HepG2 (cell line): ENCODE measurements around the gene DTYMK. TPM values are rescaled to one million over a fixed set of nuclear protein-coding genes. Genes with fewer than 3 reads are reported as not detected.

ENCODE experiments used
- CERS6 ChIP-seq: sonication (generic); formaldehyde crosslinking; IDR thresholded peaks from 2 replicates; pipeline ENCODE4 v1.5.0; 2020; ENCODE audit warnings: missing genetic modification reagents
- FOXM1 ChIP-seq: sonication (generic); formaldehyde crosslinking; IDR thresholded peaks from 2 replicates; pipeline ENCODE4 v1.5.0; 2020; ENCODE audit warnings: missing genetic modification reagents
- PRDM15 ChIP-seq: sonication (generic); formaldehyde crosslinking; IDR thresholded peaks from 2 replicates; pipeline ENCODE4 v1.4.0; 2020; ENCODE audit warnings: missing genetic modification reagents
- RERE ChIP-seq: IDR thresholded peaks from 2 replicates; pipeline ENCODE4 v1.6.1; 2016; ENCODE audit warnings: low read depth, missing genetic modification reagents, missing compliant biosample characterization
- RXRA ChIP-seq: sonication (generic); formaldehyde crosslinking; IDR thresholded peaks from 2 replicates; pipeline ENCODE4 v1.5.1; 2020; ENCODE audit warnings: missing genetic modification reagents
- SNAPC4 ChIP-seq: sonication (generic); formaldehyde crosslinking; IDR thresholded peaks from 2 replicates; pipeline ENCODE4 v1.4.0; 2020; ENCODE audit warnings: mild to moderate bottlenecking, missing genetic modification reagents
- TERF1 ChIP-seq: sonication (generic); formaldehyde crosslinking; IDR thresholded peaks from 2 replicates; pipeline ENCODE4 v1.8.0; 2022; ENCODE audit warnings: mild to moderate bottlenecking, missing genetic modification reagents, moderate library complexity
- ZNF441 ChIP-seq: sonication (generic); formaldehyde crosslinking; IDR thresholded peaks from 2 replicates; pipeline ENCODE4 v1.7.0; 2021; ENCODE audit warnings: missing genetic modification reagents, borderline replicate concordance
- ZNF773 ChIP-seq: sonication (generic); formaldehyde crosslinking; IDR thresholded peaks from 2 replicates; pipeline ENCODE4 v1.4.0; 2020; ENCODE audit warnings: missing genetic modification reagents, borderline replicate concordance
- ZNF878 ChIP-seq: sonication (generic); formaldehyde crosslinking; IDR thresholded peaks from 2 replicates; pipeline ENCODE4 v1.8.1; 2023; ENCODE audit warnings: mild to moderate bottlenecking, missing genetic modification reagents, moderate library complexity
- ZSCAN31 ChIP-seq: sonication (generic); formaldehyde crosslinking; IDR thresholded peaks from 2 replicates; pipeline ENCODE4 v1.5.0; 2020; ENCODE audit warnings: low read depth, mild to moderate bottlenecking, missing genetic modification reagents
- polyA plus RNA-seq, 8 experiments: library from polyadenylated mRNA; depleted of rRNA in 3 of 8; stranded (reverse) in 7 of 8; unstranded in 1 of 8; fragments of >200 nt; fragmentation: Illumina TruSeq in 4 of 8; extraction: Trizol in 4 of 8; gene quantifications; 2 replicates each; pipeline versions ENCODE4 v1.2.1 to v1.2.3, GENCODE V29; 2011 to 2016; ENCODE audit warnings: low read depth in 4 of 8, missing spikeins in 1 of 8, mixed read lengths in 1 of 8; ENCODE audit not compliant: insufficient read depth in 1 of 8
- total RNA-seq, 5 experiments: library from RNA; depleted of rRNA; stranded (reverse); fragments of >200 nt; fragmentation: Illumina TruSeq; extraction: Trizol; gene quantifications; 2 replicates each; pipeline ENCODE4 v1.2.3, GENCODE V29; 2016; ENCODE audit warnings: low read depth in 1 of 5

The DTYMK gene
- total and polyA plus RNA-seq, 2 of the 13 experiments (the other 11 are each of a cell fraction or from before 2014, with no cell fraction given): 57.5 to 134 TPM

GRCh38 chr2:241637018-241637794, 49.4 kb downstream of the DTYMK start, which contains the start of the genes ATG4B and THAP4 (continued):
- TF ChIP-seq ZSCAN31 (CRISPR knock-in tag) (peak; percentile 96), RXRA (CRISPR knock-in tag) (peak; percentile 93), PRDM15 (CRISPR knock-in tag) (peak; percentile 51; the same call in 1 of the 2 replicates), ZNF773 (no peak), SNAPC4 (no peak), CERS6 (0 out of 2 replicates have a peak, but pooled peaks have one; percentile 42), FOXM1 (CRISPR knock-in tag) (no peak), ZNF878 (CRISPR knock-in tag) (no peak), TERF1 (CRISPR knock-in tag) (no peak), ZNF441 (CRISPR knock-in tag) (peak; percentile 27; the same call in 1 of the 2 replicates), RERE (CRISPR knock-in tag) (peak; percentile 39; the same call in 1 of the 2 replicates)
